Pancreas (tissue), 10 donors: ENCODE measurements around the gene SLC12A3. TPM values are rescaled to one million over a fixed set of nuclear protein-coding genes. Genes with fewer than 3 reads are reported as not detected.

Experiments used
- ATAC-seq, 4 donors: fragments of 200-7000 bp; cut with Tn5 transposase; one replicate each; pipeline versions ENCODE4 v1.8.0 to v1.9.1; 2020; ENCODE audit warnings: mild to moderate bottlenecking in 4 of 4, moderate library complexity in 4 of 4
- DNase-seq, 6 donors: peaks; one replicate each; pipeline ENCODE4 v3.0.0-alpha.2; 2020
- FAIRE-seq: peaks from 2 replicates; lab custom pipeline; 2012; peaks lifted over from hg19 to GRCh38; lab: Jason Lieb, UNC
- H3K27ac ChIP-seq, 4 donors: fragments of 200-600 bp; sonication (generic); 1 replicate in 3 of 4; 2 replicates in 1 of 4; pipeline versions ENCODE4 v1.5.0 to v1.8.0; 2020
- H3K27me3 ChIP-seq, 4 donors: fragments of 200-600 bp; one replicate each; pipeline ENCODE4 v1.8.0; 2021
- H3K36me3 ChIP-seq, 3 donors: fragments of 200-600 bp; sonication (generic) in 1 of 3; one replicate each; pipeline versions ENCODE4 v1.5.0 to v1.8.0; 2020 to 2021
- H3K4me1 ChIP-seq, 3 donors: fragments of 200-600 bp; one replicate each; pipeline ENCODE4 v1.8.0; 2021
- H3K4me3 ChIP-seq, 4 donors: fragments of 200-600 bp; sonication (generic) in 2 of 4; one replicate each; pipeline versions ENCODE4 v1.5.0 to v1.8.0; 2020 to 2021
- H3K9me3 ChIP-seq, 4 donors: fragments of 200-600 bp; one replicate each; pipeline ENCODE4 v1.8.0; 2021
- WGBS, 2 donors: extraction: QIAGEN DNeasy Blood & Tissue Kit; methylation state at CpG; one replicate each; pipeline ENCODE4 v1.1.7; 2013; 5-methylcytosine and 5-hydroxymethylcytosine counted together
- intact Hi-C, 3 donors: fragments of 100-400 bp; cut with DNase I; formaldehyde crosslinking; loops; one replicate each; pipeline versions ENCODE4 v1.11.1 to v1.14.2; 2022
- microRNA-seq, 2 donors: library from miRNA; unstranded; fragments of <30 nt; microRNA quantifications; one replicate each; pipeline versions ENCODE4 to v1.1.0, GENCODE V29; 2019 to 2020
- polyA plus RNA-seq, 2 donors: library from polyadenylated mRNA; stranded (reverse); fragments of 200-250 nt; gene quantifications; one replicate each; pipeline ENCODE4 v1.2.3, GENCODE V29; 2013
- total RNA-seq, 6 donors: library from RNA; stranded (reverse); fragmentation: NEBNext Ultra II Directional in 4 of 6; extraction: Animal tissue kit (Norgen Biotek cat#: 25700) in 4 of 6; gene quantifications; one replicate each; pipeline versions ENCODE4 v1.2.1 to v1.2.4, GENCODE V29; 2021 to 2023
- TF ChIP-seq, protein P1 (sequence below), 4 donors: fragments of 200-600 bp; sonication (generic) in 3 of 4; IDR thresholded peaks; one replicate each; pipeline versions ENCODE4 v1.5.0 to v1.8.0; 2021; ENCODE audit warnings: antibody characterized with exemption in 4 of 4
- donor health status: healthy with polysubstance abuse.
- donor health status: DM: no; HTN: no; CAD: no; lungs with moderate emphysema.
- donor health status: DM: no; HTN: no; CAD: no.
- donor health status: control.
- donor health status: control.
- donor health status: Bipolar disorder and iron deficiency.
- donor health status: DM: yes; HTN: yes; CAD: no.
- donor health status: DM: no; HTN: no; CAD: no.
- donor health status: DM: no; HTN: no; CAD: no.
- donor health status: DM: yes; HTN: yes; CAD: no.

Gene SLC12A3
- total and polyA plus RNA-seq, 8 donors = 0.04 to 0.12 (median 0.06) TPM; not detected in 1

DNA sequence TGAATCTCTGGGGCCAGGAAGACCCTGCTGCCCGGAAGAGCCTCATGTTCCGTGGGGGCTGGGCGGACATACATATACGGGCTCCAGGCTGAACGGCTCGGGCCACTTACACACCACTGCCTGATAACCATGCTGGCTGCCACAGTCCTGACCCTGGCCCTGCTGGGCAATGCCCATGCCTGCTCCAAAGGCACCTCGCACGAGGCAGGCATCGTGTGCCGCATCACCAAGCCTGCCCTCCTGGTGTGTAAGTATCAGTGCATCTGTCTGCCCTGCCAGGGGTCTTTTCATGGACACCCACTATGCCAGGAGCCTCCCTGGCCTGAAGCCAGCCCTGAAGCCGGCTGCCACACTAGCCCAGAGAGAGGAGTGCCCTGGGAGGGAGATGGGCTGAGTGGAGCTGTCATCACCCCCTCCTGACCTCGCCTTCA, 96.9 kb downstream of the SLC12A3 start, which contains the start of gene CETP:
Gene CETP (plus strand): TSS at position 100 of the 431 bp plus-strand sequence. CDS start 30 bp downstream, at position 130.
- Histone ChIP-seq H3K4me3 (no peak within 1 kb of the TSS), H3K36me3 (no peaks in the 10 kb centered on the region), H3K27ac (no peak within 1 kb of the TSS), H3K4me1 (peaks cover 0 to 3% (median 0%) of the 10 kb centered on the region in 3 donors), H3K9me3 (no peaks in the 10 kb centered on the region), H3K27me3 (no peaks in the 10 kb centered on the region)
- intact Hi-C loops = no loop called here
- 80 to 84% methylated on average over 12 of the region's 12 CpGs for WGBS, 2 donors
- ATAC-seq (no peak), FAIRE-seq (no peak), DNase-seq (no peak)
- TF ChIP-seq, protein P1, sequence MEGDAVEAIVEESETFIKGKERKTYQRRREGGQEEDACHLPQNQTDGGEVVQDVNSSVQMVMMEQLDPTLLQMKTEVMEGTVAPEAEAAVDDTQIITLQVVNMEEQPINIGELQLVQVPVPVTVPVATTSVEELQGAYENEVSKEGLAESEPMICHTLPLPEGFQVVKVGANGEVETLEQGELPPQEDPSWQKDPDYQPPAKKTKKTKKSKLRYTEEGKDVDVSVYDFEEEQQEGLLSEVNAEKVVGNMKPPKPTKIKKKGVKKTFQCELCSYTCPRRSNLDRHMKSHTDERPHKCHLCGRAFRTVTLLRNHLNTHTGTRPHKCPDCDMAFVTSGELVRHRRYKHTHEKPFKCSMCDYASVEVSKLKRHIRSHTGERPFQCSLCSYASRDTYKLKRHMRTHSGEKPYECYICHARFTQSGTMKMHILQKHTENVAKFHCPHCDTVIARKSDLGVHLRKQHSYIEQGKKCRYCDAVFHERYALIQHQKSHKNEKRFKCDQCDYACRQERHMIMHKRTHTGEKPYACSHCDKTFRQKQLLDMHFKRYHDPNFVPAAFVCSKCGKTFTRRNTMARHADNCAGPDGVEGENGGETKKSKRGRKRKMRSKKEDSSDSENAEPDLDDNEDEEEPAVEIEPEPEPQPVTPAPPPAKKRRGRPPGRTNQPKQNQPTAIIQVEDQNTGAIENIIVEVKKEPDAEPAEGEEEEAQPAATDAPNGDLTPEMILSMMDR (IDR thresholded peaks at IDR 0.05) = no peak

DNA sequence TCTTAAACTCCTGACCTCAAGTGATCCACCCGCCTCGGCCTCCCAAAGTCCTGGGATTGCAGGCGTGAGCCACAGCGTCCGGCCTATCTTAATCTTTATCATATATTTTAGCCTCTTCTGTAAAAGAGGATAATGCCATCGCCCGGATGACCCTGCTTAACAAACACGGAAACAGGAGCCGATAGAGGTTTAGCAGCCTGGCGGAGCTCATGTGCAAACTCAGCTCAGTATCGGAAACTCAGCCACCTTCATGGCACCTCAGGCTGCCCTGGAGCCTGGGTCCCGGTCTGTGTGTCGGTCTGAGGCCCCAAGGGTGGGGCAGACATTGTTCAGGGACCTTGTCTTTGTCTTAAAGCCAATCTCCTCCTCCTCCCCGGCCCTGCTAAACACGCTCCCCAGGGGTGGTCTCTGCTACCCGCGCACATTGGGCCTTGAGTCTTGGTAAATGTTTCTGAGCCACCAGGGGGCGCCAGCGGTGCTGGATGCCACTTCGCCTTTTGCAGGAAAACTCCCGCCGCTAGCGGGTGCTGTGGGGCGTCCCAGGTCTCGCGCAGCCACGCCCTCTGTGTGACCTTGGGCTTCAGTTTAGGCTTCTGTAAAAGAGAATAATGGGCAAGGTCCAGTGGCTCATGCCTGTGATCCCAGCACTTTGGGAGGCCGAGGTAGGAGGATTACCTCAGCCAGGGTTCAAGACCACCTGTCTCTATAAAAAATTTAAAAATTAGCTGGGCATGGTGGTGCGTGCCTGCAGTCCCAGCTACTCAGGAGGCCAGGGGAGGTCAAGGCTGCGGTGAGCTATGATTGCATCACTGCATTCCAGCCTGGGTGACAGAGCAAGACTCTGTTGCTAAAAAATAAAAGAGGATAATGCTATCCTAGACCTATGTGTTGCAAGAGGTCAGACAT, 99.5 kb downstream of the SLC12A3 start:
- FAIRE-seq = no peak
- no peak overlapping the region for H3K27ac ChIP-seq
- H3K4me3 ChIP-seq = no peak overlapping the region
- no peaks in the 10 kb centered on the region for H3K9me3 ChIP-seq
- TF ChIP-seq, protein P1 (IDR thresholded peaks at IDR 0.05) = peak; percentile 70 to 86 (median 78)
- H3K27me3 ChIP-seq = no peaks in the 10 kb centered on the region
- DNase-seq = peak; percentile 72 to 92 (median 86)
- peaks cover 0 to 3% (median 0%) of the 10 kb centered on the region in 3 donors for H3K4me1 ChIP-seq
- intact Hi-C loops = no loop called here
- no peaks in the 10 kb centered on the region for H3K36me3 ChIP-seq
- 45 to 46% methylated on average over 30 of the region's 30 CpGs for WGBS, 2 donors
- peak; percentile 69 to 95 (median 86) for ATAC-seq

Small RNAs within 50 kb of the gene (microRNA-seq; reads per million reads assigned to microRNA genes)
- gene MIR138-2 (2.3 to 2.9 reads per million in 2 donors), gene MIR6863 (0 reads per million in 2 donors)

Other genes with a start within 250 kb of the SLC12A3 start
- 100 to 1,000 TPM in 4 of 6 donors, 10 to 100 TPM in 2; 36.1 to 233 (median 158) TPM for gene MT1E, start 239.4 kb upstream of the SLC12A3 start, total RNA-seq
- 100 to 1,000 TPM; 293 to 646 TPM for gene MT1E, start 239.4 kb upstream of the SLC12A3 start, polyA plus RNA-seq
- gene MT1M, start 232.5 kb upstream of the SLC12A3 start, total RNA-seq = 10 to 100 TPM in 4 of 6 donors, 1 to 10 TPM in 2; 8.3 to 28.8 (median 11.9) TPM
- gene MT1M, start 232.5 kb upstream of the SLC12A3 start, polyA plus RNA-seq = 10 to 100 TPM; 29.7 to 34.6 TPM
- gene MT1A, start 226.5 kb upstream of the SLC12A3 start, total RNA-seq = 1 to 10 TPM; 1.6 to 6.6 (median 4.0) TPM
- gene MT1A, start 226.5 kb upstream of the SLC12A3 start, polyA plus RNA-seq = 10 to 100 TPM; 15.0 to 66.7 TPM
- gene MT1B, start 213.3 kb upstream of the SLC12A3 start, total RNA-seq = not detected
- not detected for gene MT1B, start 213.3 kb upstream of the SLC12A3 start, polyA plus RNA-seq
- gene MT1F, start 207.2 kb upstream of the SLC12A3 start, total RNA-seq = 100 to 1,000 TPM in 1 of 6 donors, 10 to 100 TPM in 5; 29.1 to 119 (median 44.7) TPM
- gene MT1F, start 207.2 kb upstream of the SLC12A3 start, polyA plus RNA-seq = 100 to 1,000 TPM in 1 of 2 donors, 10 to 100 TPM in 1; 94.6 to 201 TPM
- gene MT1G, start 197.1 kb upstream of the SLC12A3 start, total RNA-seq = 100 to 1,000 TPM in 4 of 6 donors, 10 to 100 TPM in 2; 76.9 to 766 (median 150) TPM
- gene MT1G, start 197.1 kb upstream of the SLC12A3 start, polyA plus RNA-seq = 100 to 1,000 TPM; 496 to 753 TPM
- gene MT1H, start 195.4 kb upstream of the SLC12A3 start, total RNA-seq = 100 to 1,000 TPM in 1 of 6 donors, 10 to 100 TPM in 4, 1 to 10 TPM in 1; 8.3 to 106 (median 21.0) TPM
- 10 to 100 TPM; 14.9 to 71.1 TPM for gene MT1H, start 195.4 kb upstream of the SLC12A3 start, polyA plus RNA-seq
- gene MT1X, start 182.7 kb upstream of the SLC12A3 start, total RNA-seq = 100 to 1,000 TPM in 5 of 6 donors, 10 to 100 TPM in 1; 56.1 to 474 (median 227) TPM
- 100 to 1,000 TPM; 571 to 992 TPM for gene MT1X, start 182.7 kb upstream of the SLC12A3 start, polyA plus RNA-seq
- gene NUP93, start 135.1 kb upstream of the SLC12A3 start, total RNA-seq = 10 to 100 TPM; 13.1 to 31.4 (median 19.4) TPM
- gene NUP93, start 135.1 kb upstream of the SLC12A3 start, polyA plus RNA-seq = 10 to 100 TPM; 22.4 to 26.4 TPM
- 100 to 1,000 TPM; 165 to 298 (median 238) TPM for gene HERPUD1, start 66.9 kb downstream of the SLC12A3 start, total RNA-seq
- 100 to 1,000 TPM in 1 of 2 donors, 10 to 100 TPM in 1; 78.2 to 144 TPM for gene HERPUD1, start 66.9 kb downstream of the SLC12A3 start, polyA plus RNA-seq
- gene CETP, start 96.7 kb downstream of the SLC12A3 start, total RNA-seq = under 1 TPM in 5 of 6 donors, not detected in 1; 0.12 to 0.28 (median 0.21) TPM
- 1 to 10 TPM in 1 of 2 donors, under 1 TPM in 1; 0.26 to 1.0 TPM for gene CETP, start 96.7 kb downstream of the SLC12A3 start, polyA plus RNA-seq
- 10 to 100 TPM in 2 of 6 donors, 1 to 10 TPM in 4; 4.6 to 18.5 (median 6.0) TPM for gene NLRC5, start 124.3 kb downstream of the SLC12A3 start, total RNA-seq
- gene NLRC5, start 124.3 kb downstream of the SLC12A3 start, polyA plus RNA-seq = 10 to 100 TPM; 20.1 to 26.6 TPM
- 10 to 100 TPM in 1 of 6 donors, 1 to 10 TPM in 5; 3.2 to 12.4 (median 4.3) TPM for gene CPNE2, start 227.4 kb downstream of the SLC12A3 start, total RNA-seq
- 10 to 100 TPM; 14.8 to 17.1 TPM for gene CPNE2, start 227.4 kb downstream of the SLC12A3 start, polyA plus RNA-seq